Measurements from ENCODE around the gene PYGB.

Gene PYGB

GRCh38 chr20:25271486-25272222 lies 23.8 kb downstream of the PYGB start:
- no peak for DNase-seq

GRCh38 chr20:25272223-25273000 lies 24.5 kb downstream of the PYGB start:
- no peak for DNase-seq

GRCh38 chr20:25273046-25273445 lies 25.2 kb downstream of the PYGB start:
- DNase-seq, result no peak

GRCh38 chr20:25273541-25274358 lies 25.9 kb downstream of the PYGB start:
- DNase-seq, result no peak

GRCh38 chr20:25274481-25274880 lies 26.6 kb downstream of the PYGB start:
- no peak for DNase-seq

GRCh38 chr20:25274891-25275812 lies 27.3 kb downstream of the PYGB start:
- no peak for DNase-seq

- no peak for DNase-seq
Measured at GRCh38 chr20:25275813-25276532, 28.1 kb downstream of the PYGB start.

GRCh38 chr20:25276533-25277050 lies 28.7 kb downstream of the PYGB start:
- DNase-seq, result no peak

GRCh38 chr20:25277051-25277801 lies 29.3 kb downstream of the PYGB start:
- peak in 1 of 2 experiments; percentile 22 for DNase-seq

GRCh38 chr20:25277941-25278521 lies 30.1 kb downstream of the PYGB start:
- no peak for DNase-seq

- no peak for DNase-seq
Measured at GRCh38 chr20:25278636-25279361, 30.9 kb downstream of the PYGB start.

- DNase-seq, result no peak
Measured at GRCh38 chr20:25279403-25279802, 31.5 kb downstream of the PYGB start.

GRCh38 chr20:25280051-25280573 lies 32.2 kb downstream of the PYGB start:
- peak; percentile 91 to 97 for DNase-seq

GRCh38 chr20:25280574-25281535 lies 33.0 kb downstream of the PYGB start:
- no peak for DNase-seq

GRCh38 chr20:25281541-25281991 lies 33.7 kb downstream of the PYGB start:
- DNase-seq, result peak; percentile 32 to 66

- peak in 1 of 2 experiments; percentile 16 for DNase-seq
Measured at GRCh38 chr20:25282034-25282781, 34.3 kb downstream of the PYGB start.

- no peak for DNase-seq
Measured at GRCh38 chr20:25282796-25283195, 34.9 kb downstream of the PYGB start.
